SK-N-SH (cell line): ENCODE results near the gene CHST11. TPM values are rescaled to one million over a fixed set of nuclear protein-coding genes. Genes with fewer than 3 reads are reported as not detected.
A peak's percentile ranks its signal among the peaks of the same experiment; 100 is the strongest.

Experiments used
- CTCF ChIA-PET: fragments of 300-600, 350-600 bp; formaldehyde crosslinking; extraction: SDS; loops from one replicate; lab custom pipeline; 2021; lab: Yijun Ruan, JAX
- POLR2A ChIA-PET: fragments of 350-600 bp; sonication (Branson Sonifier 250); formaldehyde crosslinking; extraction: SDS; loops from one replicate; lab custom pipeline; 2020; ENCODE audit warnings: antibody characterized with exemption, inconsistent platforms; lab: Yijun Ruan, JAX
- DNase-seq: peaks from one replicate; pipeline ENCODE4 v3.0.0; 2012
- H2AFZ ChIP-seq: fragments of 200-600 bp; sonication (generic); 2 replicates; pipeline ENCODE4 v1.8.1; 2016; ENCODE audit warnings: antibody characterized with exemption, mild to moderate bottlenecking, low read depth
- H3F3A ChIP-seq: fragments of 200-600 bp; sonication (generic); replicated peaks from 2 replicates; pipeline ENCODE3; 2016; ENCODE audit warnings: antibody characterized with exemption, mild to moderate bottlenecking; ENCODE audit not compliant: insufficient read depth
- H3K27ac ChIP-seq, 2 experiments: fragments of 200-500 bp in 1 of 2; fragments of 200-600 bp in 1 of 2; sonication (Bioruptor generic) in 1 of 2; sonication (generic), shearing (Covaris generic) in 1 of 2; 2 replicates each; pipeline versions ENCODE4 v1.5.1 to v1.6.1; 2014 to 2016; ENCODE audit warnings: low read depth in 2 of 2, inconsistent platforms in 1 of 2, low read length in 1 of 2, mild to moderate bottlenecking in 1 of 2, mixed read lengths in 1 of 2
- H3K27me3 ChIP-seq: fragments of 200-600 bp; sonication (generic), shearing (Covaris generic); 2 replicates; pipeline ENCODE4 v1.6.1; 2016; ENCODE audit warnings: mixed run types; ENCODE audit not compliant: insufficient read depth
- H3K36me3 ChIP-seq, 2 experiments: fragments of 200-500 bp in 1 of 2; fragments of 200-600 bp in 1 of 2; sonication (Bioruptor generic) in 1 of 2; sonication (generic) in 1 of 2; replicated peaks in 1 of 2; 2 replicates each; pipeline versions ENCODE3 to v1.5.1; 2014 to 2016; ENCODE audit warnings: low read length in 1 of 2, mild to moderate bottlenecking in 1 of 2; ENCODE audit not compliant: insufficient read depth in 2 of 2, control insufficient read depth in 1 of 2
- H3K4me1 ChIP-seq, 2 experiments: fragments of 200-500 bp in 1 of 2; fragments of 200-600 bp in 1 of 2; sonication (Bioruptor generic) in 1 of 2; sonication (generic), shearing (Covaris generic) in 1 of 2; 2 replicates each; pipeline versions ENCODE4 v1.5.1 to v1.6.1; 2014 to 2016; ENCODE audit warnings: low read depth in 1 of 2, low read length in 1 of 2, mixed run types in 1 of 2; ENCODE audit not compliant: insufficient read depth in 2 of 2, control insufficient read depth in 1 of 2
- H3K4me2 ChIP-seq: fragments of 200-600 bp; sonication (generic), shearing (Covaris generic); 2 replicates; pipeline ENCODE4 v1.6.1; 2017; ENCODE audit warnings: mixed run types
- H3K4me3 ChIP-seq, 2 experiments: fragments of 200-500 bp in 1 of 2; fragments of 200-600 bp in 1 of 2; sonication (Bioruptor generic) in 1 of 2; sonication (generic), shearing (Covaris generic) in 1 of 2; 2 replicates each; pipeline versions ENCODE4 v1.5.1 to v1.8.1; 2014 to 2016; ENCODE audit warnings: low read depth in 2 of 2, inconsistent platforms in 1 of 2, low read length in 1 of 2, mild to moderate bottlenecking in 1 of 2, mixed read lengths in 1 of 2, moderate library complexity in 1 of 2
- H3K79me2 ChIP-seq: fragments of 200-600 bp; sonication (generic); 2 replicates; pipeline ENCODE4 v1.8.1; 2017; ENCODE audit warnings: mild to moderate bottlenecking; ENCODE audit not compliant: insufficient read depth
- H3K9ac ChIP-seq: fragments of 200-600 bp; sonication (generic); 2 replicates; pipeline ENCODE4 v1.6.1; 2017; ENCODE audit warnings: mixed run types
- H3K9me2 ChIP-seq: fragments of 200-600 bp; sonication (generic); 2 replicates; pipeline ENCODE4 v1.6.1; 2017; ENCODE audit warnings: mixed run types
- H3K9me3 ChIP-seq: fragments of 200-600 bp; sonication (generic); 2 replicates; pipeline ENCODE4 v1.6.1; 2017; ENCODE audit warnings: mixed run types, mild to moderate bottlenecking, moderate library complexity
- H4K20me1 ChIP-seq: fragments of 200-600 bp; sonication (generic); 2 replicates; pipeline ENCODE4 v1.6.1; 2017; ENCODE audit warnings: mild to moderate bottlenecking, mixed run types; ENCODE audit not compliant: insufficient read depth
- EP300 ChIP-seq, 2 experiments: IDR thresholded peaks; 2 replicates each; pipeline versions ENCODE4 v1.4.0 to v1.6.1; 2012; ENCODE audit warnings: borderline replicate concordance in 1 of 2, low read depth in 1 of 2, low read length in 1 of 2
- EZH2phosphoT487 ChIP-seq: fragments of 200-600 bp; sonication (generic); IDR thresholded peaks from 2 replicates; pipeline ENCODE4 v1.6.1; 2017; ENCODE audit warnings: low read depth, mixed run types, mild to moderate bottlenecking, antibody characterized with exemption, moderate library complexity, borderline replicate concordance
- FOSL2 ChIP-seq: IDR thresholded peaks from 2 replicates; pipeline ENCODE4 v1.4.0; 2012; ENCODE audit warnings: low read depth, mild to moderate bottlenecking, moderate library complexity, borderline replicate concordance
- FOXM1 ChIP-seq: IDR thresholded peaks from 2 replicates; pipeline ENCODE4 v1.4.0; 2012; ENCODE audit warnings: low read depth, mild to moderate bottlenecking
- MAX ChIP-seq: IDR thresholded peaks from 2 replicates; pipeline ENCODE4 v1.4.0; 2012; ENCODE audit warnings: low read depth
- MEF2A ChIP-seq: IDR thresholded peaks from 2 replicates; pipeline ENCODE4 v1.4.0; 2012; ENCODE audit warnings: low read depth, borderline replicate concordance
- MXI1 ChIP-seq: IDR thresholded peaks from 2 replicates; pipeline ENCODE4 v1.6.1; 2012; ENCODE audit warnings: mild to moderate bottlenecking, low read depth, low read length, improper control_type of control experiment
- PBX3 ChIP-seq: IDR thresholded peaks from 2 replicates; pipeline ENCODE4; 2012
- RFX5 ChIP-seq: IDR thresholded peaks from 2 replicates; pipeline ENCODE4 v1.6.1; 2012; ENCODE audit warnings: mild to moderate bottlenecking, improper control_type of control experiment, low read length
- SIN3A ChIP-seq: IDR thresholded peaks from 2 replicates; pipeline ENCODE4 v1.6.1; 2012; ENCODE audit warnings: low read depth, mild to moderate bottlenecking, low read length, moderate library complexity, borderline replicate concordance
- SMC3 ChIP-seq: IDR thresholded peaks from 2 replicates; pipeline ENCODE4 v1.6.1; 2012; ENCODE audit warnings: low read depth, low read length, improper control_type of control experiment
- TCF12 ChIP-seq: IDR thresholded peaks from 2 replicates; pipeline ENCODE4 v1.4.0; 2012
- USF1 ChIP-seq: IDR thresholded peaks from 2 replicates; pipeline ENCODE4 v1.4.0; 2012; ENCODE audit warnings: low read depth, borderline replicate concordance
- USF2 ChIP-seq: fragments of 150-350 bp; IDR thresholded peaks from 2 replicates; pipeline ENCODE4 v1.6.1; 2017; ENCODE audit warnings: antibody characterized with exemption, low read length, low read depth, borderline replicate concordance
- ZBTB33 ChIP-seq: IDR thresholded peaks from 2 replicates; pipeline ENCODE4 v1.4.0; 2012; ENCODE audit warnings: low read depth, borderline replicate concordance
- WGBS: methylation state at CpG from one replicate; pipeline ENCODE4 v1.1.6; 2017; ENCODE audit warnings: low lambda C conversion rate; 5-methylcytosine and 5-hydroxymethylcytosine counted together
- polyA plus RNA-seq, 3 experiments: library from polyadenylated mRNA; depleted of rRNA; stranded (reverse); fragments of >200 nt; gene quantifications; 2 replicates each; pipeline ENCODE4 v1.2.3, GENCODE V29; 2012

The CHST11 gene
- polyA plus RNA-seq, 1 of the 3 experiments (the other 2 are of a cell fraction) = 18.6 TPM

GRCh38 chr12:104698871-104699270 is 242.1 kb downstream of the CHST11 start:
- Histone ChIP-seq H4K20me1 (no peaks in the 10 kb centered on the region), H3K79me2 (no peaks in the 10 kb centered on the region), H3K36me3 (no peaks in the 10 kb centered on the region), H3K9me3 (no peaks in the 10 kb centered on the region), H3K9me2 (no peaks in the 10 kb centered on the region), H2AFZ (no peak overlapping the region), H3K27me3 (no peaks in the 10 kb centered on the region), H3K4me1 (peaks cover 3 to 12% of the 10 kb centered on the region in 2 experiments; a peak in 2 of 4 replicates), H3K27ac (peak overlapping the region in 1 of 2 experiments; percentile 5; a peak in 1 of 4 replicates), H3F3A (peaks cover 5% of the 10 kb centered on the region), H3K4me3 (no peak overlapping the region), H3K9ac (no peak overlapping the region), H3K4me2 (peak overlapping the region; percentile 55; the same call in 1 of the 2 replicates)
- peak; percentile 21; the same call in 1 of the 2 replicates for TF ChIP-seq FOSL2
- no peak for TF ChIP-seq MAX
- peak; percentile 3; the same call in 1 of the 2 replicates for TF ChIP-seq PBX3
- TF ChIP-seq ZBTB33 = no peak
- no peak for TF ChIP-seq FOXM1
- 79% methylated on average over 3 of the region's 3 CpGs for WGBS
- no peak for DNase-seq
- ChIA-PET POLR2A (no interaction called here), CTCF (interaction anchor here (1.1 kb wide), 1 partner anchor 13 kb away, joined by 3 read pairs; no protein-coding TSS in a partner anchor)

- Histone ChIP-seq H3K27ac (peak overlapping the region in 1 of 2 experiments; percentile 37; a peak in 1 of 4 replicates), H3K27me3 (no peaks in the 10 kb centered on the region), H3K79me2 (no peaks in the 10 kb centered on the region), H3K4me1 (peaks cover 3 to 12% of the 10 kb centered on the region in 2 experiments; a peak in 2 of 4 replicates), H4K20me1 (no peaks in the 10 kb centered on the region), H2AFZ (no peak overlapping the region), H3K9me3 (no peaks in the 10 kb centered on the region), H3K4me2 (peak overlapping the region; percentile 55; the same call in 1 of the 2 replicates), H3K9me2 (no peaks in the 10 kb centered on the region), H3F3A (peaks cover 5% of the 10 kb centered on the region), H3K4me3 (no peak overlapping the region), H3K9ac (no peak overlapping the region), H3K36me3 (no peaks in the 10 kb centered on the region)
- 76% methylated on average over 5 of the region's 5 CpGs for WGBS
- ChIA-PET POLR2A (no interaction called here), CTCF (interaction anchor here (1.9 kb wide), 1 partner anchor 9 kb away, joined by 4 read pairs; no protein-coding TSS in a partner anchor)
- DNase-seq = no peak
- TF ChIP-seq PBX3 (peak; percentile 47), TCF12 (peak; percentile 71), ZBTB33 (no peak), MEF2A (no peak), MXI1 (no peak), USF2 (no peak), SIN3A (no peak), FOSL2 (peak; percentile 48; the same call in 1 of the 2 replicates), EP300 (IDR thresholded peaks at IDR 0.05; ENCODE audit: borderline replicate concordance in 1 of 2, low read depth in 1 of 2, low read length in 1 of 2) (0 out of 4 replicates have a peak, but pooled peaks of 1 of the 2 experiments have one; percentile 28), SMC3 (no peak), RFX5 (no peak), EZH2phosphoT487 (no peak), USF1 (no peak)
Observed at GRCh38 chr12:104699489-104700190, 242.9 kb downstream of the CHST11 start.
